Nephron (organoid): ENCODE results near the gene ZNF813.
"Not testable (repeated sequence)": the region's sequence is repeated elsewhere in the genome, so short reads cannot be mapped to it uniquely, and the experiment has no call there.

Experiments used
- H3K27ac Mint-ChIP-seq, 3 experiments: 2 replicates each; pipeline ENCODE4 v1.8.0; 2020; ENCODE audit warnings: mixed read lengths in 3 of 3, mild to moderate bottlenecking in 2 of 3, moderate library complexity in 1 of 3
- H3K27me3 Mint-ChIP-seq: 2 replicates; pipeline ENCODE4 v1.8.0; 2021; ENCODE audit warnings: low read depth, mild to moderate bottlenecking, moderate library complexity, mixed read lengths
- H3K36me3 Mint-ChIP-seq: 2 replicates; pipeline ENCODE4 v1.8.0; 2020; ENCODE audit warnings: low read depth, mixed read lengths
- H3K4me1 Mint-ChIP-seq: 2 replicates; pipeline ENCODE4 v1.8.0; 2020; ENCODE audit warnings: mixed read lengths
- H3K4me3 Mint-ChIP-seq, 3 experiments: 2 replicates each; pipeline ENCODE4 v1.8.0; 2020; ENCODE audit warnings: mild to moderate bottlenecking in 3 of 3, mixed read lengths in 3 of 3, moderate library complexity in 2 of 3
- H3K9me3 Mint-ChIP-seq: 2 replicates; pipeline ENCODE4 v1.8.0; 2020; ENCODE audit warnings: mixed read lengths
- CTCF ChIP-seq, 3 experiments: fragments of 200-600 bp; sonication (generic); IDR thresholded peaks; one replicate each; pipeline ENCODE4 v1.5.0; 2021; ENCODE audit warnings: antibody characterized with exemption in 3 of 3; ENCODE audit not compliant: unreplicated experiment in 3 of 3

Gene ZNF813

DNA sequence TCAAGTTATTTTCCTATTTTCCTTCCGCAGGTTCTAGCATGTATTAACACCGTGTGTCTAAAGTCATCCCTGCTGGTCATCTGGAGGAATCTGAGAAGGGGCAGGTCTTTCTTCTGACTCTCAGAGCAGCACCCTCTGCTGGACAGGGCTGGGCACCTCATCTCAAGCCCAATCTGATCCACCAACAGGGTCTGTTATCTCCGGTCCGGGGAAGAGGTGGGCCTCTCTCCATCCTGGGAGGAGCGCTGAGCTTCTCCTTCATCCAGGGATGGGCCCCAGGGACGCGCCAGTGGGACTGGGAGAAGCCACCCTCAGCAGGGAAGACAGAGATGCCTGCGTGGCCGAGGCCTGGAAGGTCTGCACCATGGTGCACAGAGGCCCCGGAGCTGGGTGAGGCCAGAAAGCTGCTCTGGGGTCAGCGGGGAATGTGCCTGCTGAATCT lies 44.4 kb downstream of the ZNF813 start:
- peak; percentile 57 to 67 (median 57) for TF ChIP-seq CTCF (IDR thresholded peaks at IDR 0.05; ENCODE audit: unreplicated experiment in 3 of 3)
- Mint-ChIP-seq H3K4me3 (no peak overlapping the region), H3K9me3 (no peaks in the 10 kb centered on the region), H3K36me3 (no peaks in the 10 kb centered on the region), H3K4me1 (peaks cover 10% of the 10 kb centered on the region), H3K27ac (no peak overlapping the region), H3K27me3 (no peaks in the 10 kb centered on the region)

GRCh38 chr19:53515047-53515446 lies 47.5 kb downstream of the ZNF813 start:
- H3K36me3 Mint-ChIP-seq, H3K27ac Mint-ChIP-seq, H3K4me3 Mint-ChIP-seq, H3K27me3 Mint-ChIP-seq, H3K9me3 Mint-ChIP-seq: not testable (repeated sequence)
- peaks cover 23% of the 10 kb centered on the region for H3K4me1 Mint-ChIP-seq

DNA sequence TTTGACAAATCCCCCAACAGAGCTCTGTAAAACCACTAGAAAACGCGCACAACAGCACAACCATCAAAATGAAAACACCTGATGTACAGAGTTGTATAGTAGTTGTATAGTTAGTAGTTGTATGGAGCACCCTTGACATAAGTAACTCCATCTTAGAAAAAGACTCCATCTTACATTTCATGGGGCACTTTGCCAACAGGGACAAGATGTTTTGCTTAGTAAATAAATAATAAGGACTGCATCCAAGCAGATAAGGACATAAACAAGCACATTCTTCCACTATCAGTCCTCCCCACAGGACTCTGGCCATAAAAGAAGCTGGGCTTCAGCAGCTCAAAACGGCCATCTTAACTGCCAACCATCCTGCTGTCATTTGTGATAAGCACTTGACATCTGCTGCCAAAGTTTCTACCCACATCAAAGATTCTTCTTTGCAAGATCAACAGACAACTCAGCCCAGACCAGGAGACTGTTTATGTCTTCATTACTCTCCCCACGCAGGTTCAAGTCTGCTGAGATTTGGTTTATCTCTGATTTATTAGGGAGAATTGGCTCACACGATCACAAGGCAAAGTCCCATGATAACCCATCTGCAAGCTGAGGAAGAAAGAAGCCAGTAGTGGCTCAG lies 49.7 kb downstream of the ZNF813 start:
- H3K27ac Mint-ChIP-seq: peak overlapping the region in 1 of 3 experiments; percentile 19

GRCh38 chr19:53518121-53518520 lies 50.6 kb downstream of the ZNF813 start:
- H3K9me3 Mint-ChIP-seq: peaks cover 9% of the 10 kb centered on the region
- H3K27ac Mint-ChIP-seq: peak overlapping the region in 1 of 3 experiments; percentile 66
- TF ChIP-seq CTCF (IDR thresholded peaks at IDR 0.05; ENCODE audit: unreplicated experiment in 3 of 3): no peak
- peaks cover 13% of the 10 kb centered on the region for H3K36me3 Mint-ChIP-seq
- no peaks in the 10 kb centered on the region for H3K27me3 Mint-ChIP-seq
- peaks cover 45% of the 10 kb centered on the region for H3K4me1 Mint-ChIP-seq
- no peak overlapping the region for H3K4me3 Mint-ChIP-seq

More for the DNA sequence above, 49.7 kb downstream of the ZNF813 start:
- Mint-ChIP-seq H3K9me3 (peaks cover 9% of the 10 kb centered on the region), H3K4me3 (no peak overlapping the region), H3K27me3 (no peaks in the 10 kb centered on the region), H3K36me3 (peaks cover 8% of the 10 kb centered on the region), H3K4me1 (peaks cover 42% of the 10 kb centered on the region)
- TF ChIP-seq CTCF (IDR thresholded peaks at IDR 0.05; ENCODE audit: unreplicated experiment in 3 of 3): no peak

GRCh38 chr19:53518716-53519115 lies 51.2 kb downstream of the ZNF813 start:
- Mint-ChIP-seq H3K4me3 (peak overlapping the region; percentile 63 to 76 (median 67)), H3K27ac (peak overlapping the region; percentile 66 to 75 (median 73)), H3K36me3 (peaks cover 18% of the 10 kb centered on the region), H3K4me1 (peaks cover 45% of the 10 kb centered on the region), H3K9me3 (peaks cover 9% of the 10 kb centered on the region), H3K27me3 (no peaks in the 10 kb centered on the region)
- no peak for TF ChIP-seq CTCF (IDR thresholded peaks at IDR 0.05; ENCODE audit: unreplicated experiment in 3 of 3)

DNA sequence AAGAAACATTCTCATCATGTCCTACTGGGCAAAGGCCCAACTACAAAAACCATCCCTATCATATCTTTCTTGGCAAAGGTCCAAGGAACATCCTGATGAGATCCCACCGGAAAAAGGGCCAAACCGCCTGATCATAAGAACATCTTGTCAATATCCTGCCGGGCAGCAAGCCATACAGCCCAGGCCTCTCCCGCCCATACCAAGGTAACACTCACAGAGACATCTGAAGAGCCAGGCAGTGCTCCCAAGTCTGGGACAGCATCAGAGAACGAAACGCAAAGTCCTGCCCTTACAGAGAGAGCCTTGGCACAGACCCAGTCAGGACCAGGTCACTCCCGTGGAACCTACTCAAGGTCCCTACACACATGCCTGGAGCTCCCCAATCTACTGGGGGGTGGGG lies 51.9 kb downstream of the ZNF813 start:
- peak overlapping the region; percentile 66 to 75 (median 73) for H3K27ac Mint-ChIP-seq
- no peaks in the 10 kb centered on the region for H3K27me3 Mint-ChIP-seq
- peaks cover 9% of the 10 kb centered on the region for H3K9me3 Mint-ChIP-seq
- H3K4me1 Mint-ChIP-seq: peaks cover 45% of the 10 kb centered on the region
- peaks cover 24% of the 10 kb centered on the region for H3K36me3 Mint-ChIP-seq
- no peak for TF ChIP-seq CTCF (IDR thresholded peaks at IDR 0.05; ENCODE audit: unreplicated experiment in 3 of 3)
- H3K4me3 Mint-ChIP-seq: peak overlapping the region; percentile 29 to 67 (median 50)
